K562 (cell line): ENCODE measurements around the gene LRRC51. TPM values are rescaled to one million over a fixed set of nuclear protein-coding genes. Genes with fewer than 3 reads are reported as not detected.

ENCODE experiments used
- ATAC-seq: fragments of 200-7000 bp; cut with Tn5 transposase; 3 replicates; pipeline ENCODE4 v1.9.1; 2020; ENCODE audit warnings: moderate library complexity
- BruUV-seq: library from RNA; stranded (reverse); fragments of 400-500 nt; replicated peaks from 2 replicates; lab custom pipeline; 2021; lab: Mats Ljungman, UMichigan
- CTCF ChIA-PET: fragments of 300-600 bp; formaldehyde crosslinking; extraction: SDS; loops from one replicate; lab custom pipeline; 2021; ENCODE audit warnings: low intra/inter-chr PET ratio; lab: Yijun Ruan, JAX
- POLR2A ChIA-PET: fragments of 300-600, 350-650 bp; sonication (Branson Sonifier 250); formaldehyde crosslinking; extraction: SDS; loops from one replicate; lab custom pipeline; 2021; ENCODE audit warnings: antibody characterized with exemption, inconsistent platforms; lab: Yijun Ruan, JAX
- DNase-seq, 4 experiments: peaks; one replicate each; pipeline versions ENCODE4 v3.0.0 to v3.0.0-alpha.2; 2011 to 2018; ENCODE audit warnings: low spot score in 3 of 4, mixed read lengths in 3 of 4; ENCODE audit errors: extremely low read depth in 1 of 4
- FAIRE-seq: peaks from 2 replicates; lab custom pipeline; 2011; peaks lifted over from hg19 to GRCh38; lab: Jason Lieb, UNC
- H2AFZ ChIP-seq: 2 replicates; pipeline ENCODE4 v1.6.0; 2011; ENCODE audit warnings: low read depth, low read length, control low read depth, inconsistent platforms
- H3K27ac ChIP-seq: fragments of 200-600 bp; 3 replicates; pipeline ENCODE4 v1.8.0; 2011; ENCODE audit warnings: low read depth, mild to moderate bottlenecking, control low read depth, inconsistent platforms, low read length, moderate library complexity, mixed read lengths; ENCODE audit errors: extremely low read depth
- H3K27me3 ChIP-seq, 2 experiments: fragments of 300-600 bp in 1 of 2; 2 replicates in 1 of 2; 3 replicates in 1 of 2; pipeline versions ENCODE4 v1.6.0 to v1.8.0; 2011; ENCODE audit warnings: inconsistent platforms in 2 of 2, low read length in 2 of 2, mild to moderate bottlenecking in 1 of 2, mixed read lengths in 1 of 2, moderate library complexity in 1 of 2; ENCODE audit not compliant: control insufficient read depth in 2 of 2, insufficient read depth in 2 of 2
- H3K36me3 ChIP-seq: fragments of 300-600 bp; 3 replicates; pipeline ENCODE4 v1.8.0; 2011; ENCODE audit warnings: mild to moderate bottlenecking, low read length, inconsistent platforms; ENCODE audit not compliant: control insufficient read depth, insufficient read depth
- H3K4me1 ChIP-seq, 2 experiments: fragments of 200-600 bp in 1 of 2; replicated peaks in 1 of 2; 2 replicates in 1 of 2; 3 replicates in 1 of 2; pipeline versions ENCODE4 v1.5.1 to v1.8.0; 2011; ENCODE audit warnings: inconsistent platforms in 2 of 2, low read length in 2 of 2, mild to moderate bottlenecking in 1 of 2, mixed read lengths in 1 of 2, moderate library complexity in 1 of 2; ENCODE audit not compliant: control insufficient read depth in 2 of 2, insufficient read depth in 2 of 2
- H3K4me2 ChIP-seq: 2 replicates; pipeline ENCODE4 v1.6.1; 2011; ENCODE audit warnings: low read length, control low read depth, inconsistent platforms, mixed read lengths; ENCODE audit not compliant: insufficient read depth
- H3K4me3 ChIP-seq: fragments of 200-600 bp; sonication (generic), shearing (Covaris generic); 2 replicates; pipeline ENCODE4 v1.5.1; 2016; ENCODE audit warnings: control low read depth, inconsistent platforms
- H3K79me2 ChIP-seq: fragments of 200-600 bp; 3 replicates; pipeline ENCODE4 v1.8.0; 2011; ENCODE audit warnings: low read length, inconsistent platforms; ENCODE audit not compliant: control insufficient read depth, insufficient read depth
- H3K9ac ChIP-seq, 2 experiments: 2 replicates each; pipeline versions ENCODE4 v1.6.0 to v1.6.1; 2011; ENCODE audit warnings: low read depth in 2 of 2, low read length in 2 of 2, control low read depth in 1 of 2, inconsistent platforms in 1 of 2, mild to moderate bottlenecking in 1 of 2, mixed read lengths in 1 of 2; ENCODE audit not compliant: insufficient read depth in 1 of 2
- H3K9me1 ChIP-seq: one replicate; pipeline ENCODE4 v1.6.0; 2011; ENCODE audit warnings: inconsistent platforms, mild to moderate bottlenecking, low read length, moderate library complexity; ENCODE audit not compliant: control insufficient read depth, insufficient read depth
- H3K9me3 ChIP-seq: replicated peaks from 2 replicates; pipeline ENCODE4 v1.5.1; 2011; ENCODE audit warnings: low read depth, low read length, inconsistent platforms; ENCODE audit not compliant: control insufficient read depth, insufficient read depth
- H4K20me1 ChIP-seq: replicated peaks from 2 replicates; pipeline ENCODE4 v1.6.1; 2011; ENCODE audit warnings: low read length, inconsistent platforms, mixed read lengths; ENCODE audit not compliant: control insufficient read depth, insufficient read depth
- ARID1B ChIP-seq: fragments of 450-650 bp; IDR thresholded peaks from 2 replicates; pipeline ENCODE4 v1.6.1; 2016; ENCODE audit warnings: antibody characterized with exemption, mild to moderate bottlenecking, inconsistent platforms
- BRD9 ChIP-seq: fragments of 450-650 bp; IDR thresholded peaks from 2 replicates; pipeline ENCODE4 v1.6.1; 2018; ENCODE audit warnings: low read depth; ENCODE audit not compliant: partially characterized antibody
- CBFA2T3 ChIP-seq: fragments of 450-650 bp; IDR thresholded peaks from 2 replicates; pipeline ENCODE4 v1.6.1; 2017
- NFIX ChIP-seq: fragments of 250-450 bp; sonication (Bioruptor Pico); IDR thresholded peaks from 2 replicates; pipeline ENCODE4 v1.4.0; 2020; ENCODE audit warnings: low read depth, mild to moderate bottlenecking, moderate library complexity
- NR2C1 ChIP-seq, 2 experiments: fragments of 450-650 bp; IDR thresholded peaks; 2 replicates each; pipeline ENCODE4 v1.6.1; 2017; ENCODE audit warnings: mild to moderate bottlenecking in 2 of 2, antibody characterized with exemption in 1 of 2, inconsistent platforms in 1 of 2, missing compliant biosample characterization in 1 of 2, missing genetic modification characterization in 1 of 2
- POLR3G ChIP-seq: IDR thresholded peaks from 2 replicates; pipeline ENCODE4 v1.6.1; 2011; ENCODE audit not compliant: insufficient read length, insufficient replicate concordance; ENCODE audit errors: extremely low read depth
- RCOR1 ChIP-seq, 2 experiments: IDR thresholded peaks; 2 replicates each; pipeline ENCODE4 v1.6.1; 2012; ENCODE audit warnings: low read depth in 2 of 2, low read length in 2 of 2, borderline replicate concordance in 1 of 2, improper control_type of control experiment in 1 of 2
- SMARCA4 ChIP-seq: fragments of 450-650 bp; IDR thresholded peaks from 2 replicates; pipeline ENCODE4 v1.6.1; 2016
- TEAD4 ChIP-seq, 2 experiments: sonication (generic) in 1 of 2; formaldehyde crosslinking in 1 of 2; IDR thresholded peaks; 2 replicates each; pipeline versions ENCODE4 v1.6.1 to v1.8.0; 2012 to 2022; ENCODE audit warnings: borderline replicate concordance in 1 of 2, inconsistent platforms in 1 of 2, low read length in 1 of 2, mild to moderate bottlenecking in 1 of 2, missing genetic modification reagents in 1 of 2
- XRCC4 ChIP-seq: IDR thresholded peaks from one replicate; pipeline ENCODE4 v1.6.1; 2011; ENCODE audit not compliant: insufficient read depth, insufficient read length; ENCODE audit errors: extremely low read depth
- WGBS: fragments of 100-300 bp; shearing (Covaris generic); methylation state at CpG from one replicate; pipeline ENCODE4 v1.1.6; 2016; ENCODE audit warnings: low coverage, mixed read lengths; ENCODE audit not compliant: insufficient coverage; ENCODE audit errors: missing lambda C conversion rate; 5-methylcytosine and 5-hydroxymethylcytosine counted together
- in situ Hi-C: fragments of 300-500 bp; cut with MboI; formaldehyde crosslinking; loops from 4 replicates; pipeline ENCODE4 v1.15.0; 2018; ENCODE audit warnings: inconsistent platforms, mixed read lengths
- intact Hi-C: fragments of 100-400 bp; cut with micrococcal nuclease; formaldehyde crosslinking; loops from 2 replicates; pipeline ENCODE4 v1.14.2; 2022
- polyA plus RNA-seq, 8 experiments: library from polyadenylated mRNA; depleted of rRNA in 4 of 8; stranded (reverse) in 5 of 8; unstranded in 3 of 8; fragments of >200 nt; fragmentation: Nextera tagmentation in 2 of 8; fragmentation: Illumina TruSeq in 1 of 8; extraction: Ambion mirVana in 2 of 8; extraction: Trizol in 1 of 8; gene quantifications; 2 replicates each; pipeline versions ENCODE4 v1.2.1 to v1.2.3, GENCODE V29; 2011 to 2014; ENCODE audit warnings: inconsistent platforms in 1 of 8, missing spikeins in 1 of 8
- total RNA-seq, 7 experiments: library from RNA; depleted of rRNA in 6 of 7; stranded (reverse); fragments of >200 nt in 6 of 7; fragmentation: Illumina TruSeq in 2 of 7; extraction: Trizol in 2 of 7; gene quantifications; 2 replicates each; pipeline versions ENCODE4 v1.2.1 to v1.2.3, GENCODE V29; 2011 to 2021; ENCODE audit warnings: low replicate concordance in 1 of 7
- TF ChIP-seq, protein P1 (sequence below): fragments of 450-650 bp; IDR thresholded peaks from 2 replicates; pipeline ENCODE4 v1.6.1; 2016; ENCODE audit warnings: borderline replicate concordance
- TF ChIP-seq, protein P2 (sequence below): fragments of 200-800 bp; sonication (Bioruptor generic); IDR thresholded peaks from 2 replicates; pipeline ENCODE4 v1.6.1; 2016; ENCODE audit warnings: missing genetic modification characterization, missing compliant biosample characterization

The LRRC51 gene
- total and polyA plus RNA-seq, 9 of the 15 experiments (the other 6 are each of a cell fraction or from before 2014, with no cell fraction given) = 4.7 to 10.6 (median 5.6) TPM

DNA sequence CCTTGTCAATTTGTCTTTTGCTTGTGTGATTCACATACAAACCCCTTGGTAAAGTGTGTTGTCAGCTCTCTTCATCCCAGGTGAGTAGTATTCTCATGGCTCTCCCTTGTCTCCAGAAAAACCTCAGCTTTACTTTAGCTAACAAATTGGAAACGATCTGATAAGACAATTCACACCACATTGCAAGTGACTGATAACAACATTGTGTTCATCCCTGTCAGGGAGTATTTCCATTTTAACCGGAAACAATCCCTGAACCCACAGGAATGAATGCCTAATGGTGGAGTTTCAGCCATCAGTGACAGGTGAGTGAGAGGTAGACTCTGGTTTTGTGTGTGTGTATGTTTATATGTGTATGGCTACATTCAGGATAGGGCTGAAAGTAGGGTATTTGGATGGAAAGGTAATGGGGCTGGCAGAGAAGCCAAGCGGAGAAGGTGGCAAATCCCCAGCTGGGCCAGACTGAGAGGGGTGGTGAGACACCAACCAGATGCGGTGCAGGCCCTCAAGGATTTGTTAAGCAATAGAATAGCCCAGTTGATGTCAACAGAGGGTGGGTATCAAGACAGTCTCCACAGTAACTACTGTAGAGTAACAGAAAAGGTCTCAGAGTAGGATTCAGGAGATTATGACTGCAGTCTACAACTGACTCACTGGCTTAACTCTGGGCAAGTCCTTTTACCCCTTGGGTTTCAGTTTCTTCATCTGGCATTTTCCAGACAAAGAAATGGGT, 7.6 kb downstream of the LRRC51 start:
- Histone ChIP-seq H4K20me1 (peaks cover 5% of the 10 kb centered on the region; the same call in 1 of the 2 replicates), H3K27ac (no peak overlapping the region), H3K4me1 (peaks cover 0 to 18% of the 10 kb centered on the region in 2 experiments; a peak in 3 of 5 replicates), H3K79me2 (no peaks in the 10 kb centered on the region), H3K9me3 (no peaks in the 10 kb centered on the region), H3K9me1 (no peaks in the 10 kb centered on the region), H3K4me2 (no peak overlapping the region), H3K4me3 (no peak overlapping the region), H3K27me3 (no peaks in the 10 kb centered on the region), H3K9ac (no peak overlapping the region), H3K36me3 (peaks cover 33% of the 10 kb centered on the region), H2AFZ (no peak overlapping the region)
- ATAC-seq = no peak
- no TSS peak for BruUV-seq
- CTCF ChIA-PET = no interaction called here
- in situ Hi-C loops = no loop called here
- WGBS = 53% methylated on average over 4 of the region's 4 CpGs
- POLR2A ChIA-PET = interaction anchor here (0.9 kb wide), 1 partner anchor 12 kb away, joined by 3 read pairs; no protein-coding TSS in a partner anchor
- peak in 3 of 4 experiments; percentile 11 to 40 (median 38) for DNase-seq
- intact Hi-C loops = no loop called here
- peak; percentile 32 for FAIRE-seq
- peak; percentile 65 for TF ChIP-seq ARID1B
- TF ChIP-seq XRCC4 = no peak
- TF ChIP-seq, protein P1, sequence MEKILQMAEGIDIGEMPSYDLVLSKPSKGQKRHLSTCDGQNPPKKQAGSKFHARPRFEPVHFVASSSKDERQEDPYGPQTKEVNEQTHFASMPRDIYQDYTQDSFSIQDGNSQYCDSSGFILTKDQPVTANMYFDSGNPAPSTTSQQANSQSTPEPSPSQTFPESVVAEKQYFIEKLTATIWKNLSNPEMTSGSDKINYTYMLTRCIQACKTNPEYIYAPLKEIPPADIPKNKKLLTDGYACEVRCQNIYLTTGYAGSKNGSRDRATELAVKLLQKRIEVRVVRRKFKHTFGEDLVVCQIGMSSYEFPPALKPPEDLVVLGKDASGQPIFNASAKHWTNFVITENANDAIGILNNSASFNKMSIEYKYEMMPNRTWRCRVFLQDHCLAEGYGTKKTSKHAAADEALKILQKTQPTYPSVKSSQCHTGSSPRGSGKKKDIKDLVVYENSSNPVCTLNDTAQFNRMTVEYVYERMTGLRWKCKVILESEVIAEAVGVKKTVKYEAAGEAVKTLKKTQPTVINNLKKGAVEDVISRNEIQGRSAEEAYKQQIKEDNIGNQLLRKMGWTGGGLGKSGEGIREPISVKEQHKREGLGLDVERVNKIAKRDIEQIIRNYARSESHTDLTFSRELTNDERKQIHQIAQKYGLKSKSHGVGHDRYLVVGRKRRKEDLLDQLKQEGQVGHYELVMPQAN = no peak
- TF ChIP-seq SMARCA4 = 0 out of 2 replicates have a peak, but pooled peaks have one; percentile 29
- TF ChIP-seq POLR3G = no peak
- TF ChIP-seq, protein P2, sequence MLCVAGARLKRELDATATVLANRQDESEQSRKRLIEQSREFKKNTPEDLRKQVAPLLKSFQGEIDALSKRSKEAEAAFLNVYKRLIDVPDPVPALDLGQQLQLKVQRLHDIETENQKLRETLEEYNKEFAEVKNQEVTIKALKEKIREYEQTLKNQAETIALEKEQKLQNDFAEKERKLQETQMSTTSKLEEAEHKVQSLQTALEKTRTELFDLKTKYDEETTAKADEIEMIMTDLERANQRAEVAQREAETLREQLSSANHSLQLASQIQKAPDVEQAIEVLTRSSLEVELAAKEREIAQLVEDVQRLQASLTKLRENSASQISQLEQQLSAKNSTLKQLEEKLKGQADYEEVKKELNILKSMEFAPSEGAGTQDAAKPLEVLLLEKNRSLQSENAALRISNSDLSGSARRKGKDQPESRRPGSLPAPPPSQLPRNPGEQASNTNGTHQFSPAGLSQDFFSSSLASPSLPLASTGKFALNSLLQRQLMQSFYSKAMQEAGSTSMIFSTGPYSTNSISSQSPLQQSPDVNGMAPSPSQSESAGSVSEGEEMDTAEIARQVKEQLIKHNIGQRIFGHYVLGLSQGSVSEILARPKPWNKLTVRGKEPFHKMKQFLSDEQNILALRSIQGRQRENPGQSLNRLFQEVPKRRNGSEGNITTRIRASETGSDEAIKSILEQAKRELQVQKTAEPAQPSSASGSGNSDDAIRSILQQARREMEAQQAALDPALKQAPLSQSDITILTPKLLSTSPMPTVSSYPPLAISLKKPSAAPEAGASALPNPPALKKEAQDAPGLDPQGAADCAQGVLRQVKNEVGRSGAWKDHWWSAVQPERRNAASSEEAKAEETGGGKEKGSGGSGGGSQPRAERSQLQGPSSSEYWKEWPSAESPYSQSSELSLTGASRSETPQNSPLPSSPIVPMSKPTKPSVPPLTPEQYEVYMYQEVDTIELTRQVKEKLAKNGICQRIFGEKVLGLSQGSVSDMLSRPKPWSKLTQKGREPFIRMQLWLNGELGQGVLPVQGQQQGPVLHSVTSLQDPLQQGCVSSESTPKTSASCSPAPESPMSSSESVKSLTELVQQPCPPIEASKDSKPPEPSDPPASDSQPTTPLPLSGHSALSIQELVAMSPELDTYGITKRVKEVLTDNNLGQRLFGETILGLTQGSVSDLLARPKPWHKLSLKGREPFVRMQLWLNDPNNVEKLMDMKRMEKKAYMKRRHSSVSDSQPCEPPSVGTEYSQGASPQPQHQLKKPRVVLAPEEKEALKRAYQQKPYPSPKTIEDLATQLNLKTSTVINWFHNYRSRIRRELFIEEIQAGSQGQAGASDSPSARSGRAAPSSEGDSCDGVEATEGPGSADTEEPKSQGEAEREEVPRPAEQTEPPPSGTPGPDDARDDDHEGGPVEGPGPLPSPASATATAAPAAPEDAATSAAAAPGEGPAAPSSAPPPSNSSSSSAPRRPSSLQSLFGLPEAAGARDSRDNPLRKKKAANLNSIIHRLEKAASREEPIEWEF = no peak
- peak; percentile 56; the same call in 1 of the 2 replicates for TF ChIP-seq TEAD4 (IDR thresholded peaks at IDR 0.05; ENCODE audit: low read length)
- no peak for TF ChIP-seq TEAD4 (CRISPR knock-in tag; IDR thresholded peaks at IDR 0.05; ENCODE audit: borderline replicate concordance)
- no peak for TF ChIP-seq NFIX
- no peak for TF ChIP-seq NR2C1 (IDR thresholded peaks at IDR 0.05)
- peak; percentile 17; the same call in 1 of the 2 replicates for TF ChIP-seq NR2C1 (tag; IDR thresholded peaks at IDR 0.05)
- TF ChIP-seq CBFA2T3 = peak; percentile 50
- peak in 1 of 2 experiments; percentile 81; a peak in 2 of 4 replicates for TF ChIP-seq RCOR1 (IDR thresholded peaks at IDR 0.05; ENCODE audit: borderline replicate concordance in 1 of 2, low read depth in 2 of 2, low read length in 2 of 2)
- TF ChIP-seq BRD9 = no peak
